Activated CD4-positive, alpha-beta memory T cell treated with anti-CD3 and anti-CD28 coated beads, Interleukin-2, amount 10 ng/mL, durations not matched to agents 7 days and 5 days (primary cell): ENCODE results near the gene PFN1. TPM values are rescaled to one million over a fixed set of nuclear protein-coding genes. Genes with fewer than 3 reads are reported as not detected.

Experiments
- CTCF ChIA-PET: fragments of 350-600 bp; sonication (Branson Sonifier 250); formaldehyde crosslinking; loops from one replicate; lab custom pipeline; 2021; ENCODE audit warnings: antibody characterized with exemption, inconsistent platforms; lab: Charles Lee
- POLR2A ChIA-PET: fragments of 350-600 bp; sonication (Branson Sonifier 250); formaldehyde crosslinking; loops from one replicate; lab custom pipeline; 2021; ENCODE audit warnings: antibody characterized with exemption; lab: Charles Lee
- DNase-seq: peaks from one replicate; pipeline ENCODE4 v3.0.0-alpha.2; 2020
- H3K27ac Mint-ChIP-seq: one replicate; pipeline ENCODE4 v1.8.0; 2021; ENCODE audit warnings: mild to moderate bottlenecking, mixed read lengths
- H3K27me3 Mint-ChIP-seq: one replicate; pipeline ENCODE4 v1.8.0; 2021; ENCODE audit warnings: mixed read lengths
- H3K36me3 Mint-ChIP-seq: one replicate; pipeline ENCODE4 v1.8.0; 2021; ENCODE audit warnings: low read depth, mixed read lengths
- H3K4me1 Mint-ChIP-seq: one replicate; pipeline ENCODE4 v1.8.0; 2021; ENCODE audit warnings: mixed read lengths
- H3K4me3 Mint-ChIP-seq: one replicate; pipeline ENCODE4 v1.8.0; 2021; ENCODE audit warnings: mild to moderate bottlenecking, mixed read lengths
- H3K9me3 Mint-ChIP-seq: one replicate; pipeline ENCODE4 v1.8.0; 2021; ENCODE audit warnings: mixed read lengths
- total RNA-seq, 2 experiments: library from RNA; stranded (reverse); gene quantifications; one replicate each; pipeline ENCODE4 v1.2.3, GENCODE V29; 2021

The PFN1 gene
- total RNA-seq, 2 experiments from 2014 or later: 2,149 to 2,220 TPM

GRCh38 chr17:4898927-4899326 is 49.4 kb downstream of the PFN1 start:
- DNase-seq: no peak
- ChIA-PET POLR2A (interaction anchor here (0.6 to 2.2 kb wide), 11 partner anchors 18 to 196 kb away, joined by 3 to 12 read pairs (median 3); partner anchors contain the start of genes ARRB2, PFN1, RNF167 and SLC25A11), CTCF (interaction anchor here (0.5 to 2.7 kb wide), 8 partner anchors 8 to 342 kb away, joined by 3 to 20 read pairs (median 5); partner anchors contain the start of genes ARRB2, MED11, RNF167 and SLC25A11)
- Mint-ChIP-seq H3K9me3 (no peaks in the 10 kb centered on the region), H3K27ac (no peak overlapping the region), H3K36me3 (peaks cover 20% of the 10 kb centered on the region), H3K4me1 (peaks cover 38% of the 10 kb centered on the region), H3K27me3 (peaks cover 6% of the 10 kb centered on the region), H3K4me3 (peak overlapping the region; percentile 37)

- POLR2A ChIA-PET: interaction anchor here (1.2 to 1.4 kb wide), 3 partner anchors 18 to 113 kb away, joined by 3 to 7 read pairs (median 3); partner anchors contain the start of gene PFN1
- peaks cover 22% of the 10 kb centered on the region for H3K36me3 Mint-ChIP-seq
- no peak for DNase-seq
- H3K4me3 Mint-ChIP-seq: peak overlapping the region; percentile 37
- H3K27ac Mint-ChIP-seq: no peak overlapping the region
- H3K9me3 Mint-ChIP-seq: no peaks in the 10 kb centered on the region
- CTCF ChIA-PET: interaction anchor here (0.5 to 2.5 kb wide), 2 partner anchors 9 to 341 kb away, joined by 4 to 20 read pairs; no protein-coding TSS in a partner anchor
- peaks cover 34% of the 10 kb centered on the region for H3K4me1 Mint-ChIP-seq
- H3K27me3 Mint-ChIP-seq: peaks cover 6% of the 10 kb centered on the region
Measured at GRCh38 chr17:4898351-4898750, 50.0 kb downstream of the PFN1 start.

DNA sequence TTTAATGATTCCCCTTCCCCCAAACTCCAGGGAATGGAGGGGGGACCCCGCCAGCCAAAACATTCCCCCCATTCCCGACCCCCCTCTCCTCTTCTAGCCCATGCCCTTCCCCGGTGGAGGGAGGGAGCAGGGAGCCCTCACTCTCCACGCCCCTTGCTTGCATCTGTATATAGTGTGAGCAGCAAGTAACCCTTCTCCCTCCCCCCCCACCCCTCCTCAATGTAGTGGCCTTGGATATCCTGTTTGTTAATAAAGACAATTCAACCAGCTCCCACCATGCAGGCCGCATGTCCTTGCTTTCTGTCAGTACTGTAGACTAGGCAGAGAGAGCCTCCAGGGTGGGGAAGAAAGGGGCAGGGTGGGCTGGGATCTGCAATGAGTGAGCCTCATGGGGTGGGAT is 50.5 kb downstream of the PFN1 start:
- ChIA-PET POLR2A (no interaction called here), CTCF (no interaction called here)
- Mint-ChIP-seq H3K9me3 (no peaks in the 10 kb centered on the region), H3K27ac (no peak overlapping the region), H3K36me3 (peaks cover 22% of the 10 kb centered on the region), H3K4me1 (peaks cover 28% of the 10 kb centered on the region), H3K4me3 (no peak overlapping the region), H3K27me3 (peaks cover 6% of the 10 kb centered on the region)
- no peak for DNase-seq

DNA sequence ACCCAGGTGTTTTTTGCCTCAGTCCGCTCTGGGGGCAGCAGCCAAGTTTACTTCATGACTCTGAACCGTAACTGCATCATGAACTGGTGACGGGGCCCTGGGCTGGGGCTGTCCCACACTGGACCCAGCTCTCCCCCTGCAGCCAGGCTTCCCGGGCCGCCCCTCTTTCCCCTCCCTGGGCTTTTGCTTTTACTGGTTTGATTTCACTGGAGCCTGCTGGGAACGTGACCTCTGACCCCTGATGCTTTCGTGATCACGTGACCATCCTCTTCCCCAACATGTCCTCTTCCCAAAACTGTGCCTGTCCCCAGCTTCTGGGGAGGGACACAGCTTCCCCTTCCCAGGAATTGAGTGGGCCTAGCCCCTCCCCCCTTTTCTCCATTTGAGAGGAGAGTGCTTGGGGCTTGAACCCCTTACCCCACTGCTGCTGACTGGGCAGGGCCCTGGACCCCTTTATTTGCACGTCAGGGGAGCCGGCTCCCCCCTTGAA is 51.1 kb downstream of the PFN1 start:
- H3K36me3 Mint-ChIP-seq: peaks cover 24% of the 10 kb centered on the region
- DNase-seq: no peak
- POLR2A ChIA-PET: no interaction called here
- H3K27ac Mint-ChIP-seq: no peak overlapping the region
- no peaks in the 10 kb centered on the region for H3K9me3 Mint-ChIP-seq
- CTCF ChIA-PET: no interaction called here
- peaks cover 6% of the 10 kb centered on the region for H3K27me3 Mint-ChIP-seq
- no peak overlapping the region for H3K4me3 Mint-ChIP-seq
- peaks cover 23% of the 10 kb centered on the region for H3K4me1 Mint-ChIP-seq

DNA sequence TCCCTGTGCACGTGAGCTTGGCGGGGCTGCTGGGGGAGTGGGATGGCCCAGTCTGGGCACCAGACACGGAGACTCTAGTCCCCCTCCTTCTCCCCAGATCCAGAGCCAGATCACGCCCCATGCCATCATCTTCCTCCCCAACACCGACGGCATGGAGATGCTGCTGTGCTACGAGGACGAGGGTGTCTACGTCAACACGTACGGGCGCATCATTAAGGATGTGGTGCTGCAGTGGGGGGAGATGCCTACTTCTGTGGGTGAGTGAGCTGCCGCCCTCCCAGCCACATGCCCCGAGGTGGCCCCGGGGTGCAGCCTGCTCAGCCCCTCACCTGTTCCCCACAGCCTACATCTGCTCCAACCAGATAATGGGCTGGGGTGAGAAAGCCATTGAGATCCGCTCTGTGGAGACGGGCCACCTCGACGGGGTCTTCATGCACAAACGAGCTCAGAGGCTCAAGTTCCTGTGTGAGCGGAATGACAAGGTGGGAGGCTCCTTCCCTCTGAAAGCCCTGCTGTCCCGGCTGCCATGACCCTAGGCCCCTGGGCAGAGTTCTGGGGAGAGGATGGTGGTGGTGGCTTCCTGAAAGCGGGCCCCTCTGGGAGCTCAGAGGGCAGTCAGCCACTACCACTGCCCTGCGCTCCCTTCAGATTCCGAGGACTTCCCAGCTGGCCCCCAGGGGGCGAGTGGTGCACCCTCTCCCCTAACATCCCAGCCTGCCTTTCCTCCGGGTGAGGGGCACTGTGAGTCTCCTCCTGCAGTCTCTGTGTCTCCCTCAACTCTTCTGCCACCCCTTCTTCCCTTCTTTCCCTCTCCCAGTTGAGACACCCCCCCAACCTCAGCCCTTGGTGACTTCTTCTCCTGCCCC is 51.8 kb downstream of the PFN1 start:
- no peak overlapping the region for H3K27ac Mint-ChIP-seq
- peaks cover 22% of the 10 kb centered on the region for H3K4me1 Mint-ChIP-seq
- H3K4me3 Mint-ChIP-seq: no peak overlapping the region
- ChIA-PET POLR2A (no interaction called here), CTCF (no interaction called here)
- peaks cover 24% of the 10 kb centered on the region for H3K36me3 Mint-ChIP-seq
- peaks cover 6% of the 10 kb centered on the region for H3K27me3 Mint-ChIP-seq
- no peaks in the 10 kb centered on the region for H3K9me3 Mint-ChIP-seq
- no peak for DNase-seq

GRCh38 chr17:4895657-4896331 is 52.5 kb downstream of the PFN1 start:
- no peaks in the 10 kb centered on the region for H3K9me3 Mint-ChIP-seq

More at GRCh38 chr17:4895657-4896331, 52.5 kb downstream of the PFN1 start:
- no peak overlapping the region for H3K4me3 Mint-ChIP-seq
- H3K4me1 Mint-ChIP-seq: peaks cover 15% of the 10 kb centered on the region
- ChIA-PET CTCF (no interaction called here), POLR2A (no interaction called here)
- DNase-seq: no peak
- H3K27me3 Mint-ChIP-seq: peaks cover 6% of the 10 kb centered on the region
- peaks cover 26% of the 10 kb centered on the region for H3K36me3 Mint-ChIP-seq
- no peak overlapping the region for H3K27ac Mint-ChIP-seq

Other genes with a start within 250 kb of the PFN1 start
- gene PELP1, start 244.4 kb downstream of the PFN1 start, total RNA-seq: 10 to 100 TPM; 67.7 to 69.2 TPM
- gene ARRB2, start 237.9 kb downstream of the PFN1 start, total RNA-seq: 100 to 1,000 TPM; 372 to 378 TPM
- 10 to 100 TPM; 24.6 to 25.3 TPM for gene MED11, start 217.1 kb downstream of the PFN1 start, total RNA-seq
- under 1 TPM in 1 of 2 experiments, not detected in 1; 0.10 TPM for gene ZMYND15, start 208.7 kb downstream of the PFN1 start, total RNA-seq
- 1 to 10 TPM; 2.2 to 2.6 TPM for gene CXCL16, start 208.6 kb downstream of the PFN1 start, total RNA-seq
- under 1 TPM in 1 of 2 experiments, not detected in 1; 0.35 TPM for gene TM4SF5, start 176.6 kb downstream of the PFN1 start, total RNA-seq
- under 1 TPM in 1 of 2 experiments, not detected in 1; 0.40 TPM for gene VMO1, start 162.2 kb downstream of the PFN1 start, total RNA-seq
- gene GLTPD2, start 159.6 kb downstream of the PFN1 start, total RNA-seq: not detected
- 100 to 1,000 TPM; 118 to 121 TPM for gene PSMB6, start 152.4 kb downstream of the PFN1 start, total RNA-seq
- gene PLD2, start 141.4 kb downstream of the PFN1 start, total RNA-seq: 10 to 100 TPM; 17.4 to 20.7 TPM
- 100 to 1,000 TPM; 107 to 109 TPM for gene MINK1, start 115.2 kb downstream of the PFN1 start, total RNA-seq
- under 1 TPM; 0.58 to 0.98 TPM for gene C17orf107, start 49.0 kb downstream of the PFN1 start, total RNA-seq
- under 1 TPM; 0.33 to 0.43 TPM for gene CHRNE, start 45.4 kb downstream of the PFN1 start, total RNA-seq
- not detected for gene GP1BA, start 16.3 kb downstream of the PFN1 start, total RNA-seq
- gene SLC25A11, start 8.5 kb downstream of the PFN1 start, total RNA-seq: 10 to 100 TPM; 62.8 to 71.0 TPM
- gene RNF167, start 8.3 kb downstream of the PFN1 start, total RNA-seq: 100 to 1,000 TPM; 249 to 261 TPM
- gene ENO3, start 2.6 kb upstream of the PFN1 start, total RNA-seq: 10 to 100 TPM; 26.8 to 33.0 TPM
- 10 to 100 TPM; 53.0 to 58.2 TPM for gene SPAG7, start 19.3 kb upstream of the PFN1 start, total RNA-seq
- 10 to 100 TPM; 73.2 to 80.1 TPM for gene CAMTA2, start 39.1 kb upstream of the PFN1 start, total RNA-seq
- gene INCA1, start 49.0 kb upstream of the PFN1 start, total RNA-seq: under 1 TPM in 1 of 2 experiments, not detected in 1; 0.25 TPM
- gene KIF1C, start 49.4 kb upstream of the PFN1 start, total RNA-seq: 10 to 100 TPM; 37.4 to 38.5 TPM
- under 1 TPM; 0.65 to 0.68 TPM for gene SLC52A1, start 86.9 kb upstream of the PFN1 start, total RNA-seq
- 1 to 10 TPM; 2.9 to 3.4 TPM for gene ZFP3, start 129.9 kb upstream of the PFN1 start, total RNA-seq
- 1 to 10 TPM; 6.4 to 6.7 TPM for gene ZNF232, start 163.3 kb upstream of the PFN1 start, total RNA-seq
- gene USP6, start 167.5 kb upstream of the PFN1 start, total RNA-seq: under 1 TPM; 0.08 to 0.10 TPM
- 1 to 10 TPM; 7.0 to 8.6 TPM for gene ZNF594, start 243.3 kb upstream of the PFN1 start, total RNA-seq